HEK293 (cell line): Measurements from ENCODE around the gene B3GAT1.

Experiments used
- CTCF ChIA-PET: fragments of 350-600 bp; formaldehyde crosslinking; extraction: SDS; loops from one replicate; lab custom pipeline; 2021; ENCODE audit warnings: antibody characterized with exemption; lab: Yijun Ruan, JAX
- POLR2A ChIA-PET: fragments of 300-600 bp; formaldehyde crosslinking; extraction: SDS; loops from one replicate; lab custom pipeline; 2020; ENCODE audit warnings: antibody characterized with exemption, inconsistent platforms; lab: Yijun Ruan, JAX
- H3K27ac ChIP-seq: fragments of 200-500 bp; sonication (Bioruptor generic); 2 replicates; pipeline ENCODE4 v1.5.1; 2014; ENCODE audit warnings: low read depth, low read length, control low read depth, inconsistent platforms; ENCODE audit errors: extremely low read depth
- H3K36me3 ChIP-seq, 2 experiments: fragments of 200-500 bp in 1 of 2; sonication (Bioruptor generic) in 1 of 2; 1 replicate in 1 of 2; 2 replicates in 1 of 2; pipeline ENCODE4 v1.5.1; 2014 to 2017; ENCODE audit warnings: inconsistent platforms in 2 of 2, low read length in 2 of 2; ENCODE audit not compliant: control insufficient read depth in 2 of 2, insufficient read depth in 1 of 2
- H3K4me1 ChIP-seq: fragments of 200-500 bp; sonication (Bioruptor generic); 2 replicates; pipeline ENCODE4 v1.5.1; 2014; ENCODE audit warnings: mild to moderate bottlenecking, low read length, inconsistent platforms; ENCODE audit not compliant: control insufficient read depth, insufficient read depth
- H3K4me3 ChIP-seq: 2 replicates; pipeline ENCODE4 v1.5.1; 2011; ENCODE audit warnings: low read depth, mild to moderate bottlenecking, control low read depth, low read length, moderate library complexity
- H3K9me3 ChIP-seq: fragments of 200-500 bp; sonication (Bioruptor generic); 2 replicates; pipeline ENCODE4 v1.5.1; 2014; ENCODE audit warnings: low read depth, low read length, inconsistent platforms; ENCODE audit not compliant: control insufficient read depth, insufficient read depth
- SETDB1 ChIP-seq: IDR thresholded peaks from one replicate; pipeline ENCODE4 v1.6.1; 2017; ENCODE audit warnings: mild to moderate bottlenecking, low read length, moderate library complexity, mixed read lengths; ENCODE audit not compliant: insufficient read length
- ZBTB17 ChIP-seq: fragments of 450-650 bp; formaldehyde crosslinking; IDR thresholded peaks from 2 replicates; pipeline ENCODE4 v1.5.1; 2016; ENCODE audit warnings: missing biosample characterization, missing genetic modification characterization
- ZBTB8A ChIP-seq: fragments of 450-650 bp; formaldehyde crosslinking; IDR thresholded peaks from 2 replicates; pipeline ENCODE4 v1.5.1; 2016; ENCODE audit warnings: missing biosample characterization, missing genetic modification characterization
- ZNF23 ChIP-seq: fragments of 450-650 bp; formaldehyde crosslinking; IDR thresholded peaks from 2 replicates; pipeline ENCODE4 v1.5.1; 2016; ENCODE audit warnings: missing biosample characterization, missing genetic modification characterization, borderline replicate concordance
- ZNF354C ChIP-seq: fragments of 450-650 bp; formaldehyde crosslinking; IDR thresholded peaks from 2 replicates; pipeline ENCODE4 v1.5.1; 2016; ENCODE audit warnings: missing biosample characterization, missing genetic modification characterization, low read depth, borderline replicate concordance
- ZNF37A ChIP-seq: fragments of 450-650 bp; IDR thresholded peaks from 2 replicates; pipeline ENCODE4 v1.5.1; 2018; ENCODE audit warnings: missing biosample characterization, missing genetic modification characterization
- ZNF394 ChIP-seq: fragments of 450-650 bp; formaldehyde crosslinking; IDR thresholded peaks from 2 replicates; pipeline ENCODE4 v1.5.1; 2016; ENCODE audit warnings: missing biosample characterization, missing genetic modification characterization, mild to moderate bottlenecking, moderate library complexity, borderline replicate concordance
- ZNF513 ChIP-seq: fragments of 450-650 bp; IDR thresholded peaks from 2 replicates; pipeline ENCODE4 v1.5.1; 2018; ENCODE audit warnings: missing biosample characterization, missing genetic modification characterization
- ZNF548 ChIP-seq: fragments of 450-650 bp; formaldehyde crosslinking; IDR thresholded peaks from 2 replicates; pipeline ENCODE4 v1.5.1; 2016; ENCODE audit warnings: missing biosample characterization, missing genetic modification characterization
- ZNF549 ChIP-seq: fragments of 450-650 bp; IDR thresholded peaks from 2 replicates; pipeline ENCODE4 v1.5.1; 2018; ENCODE audit warnings: missing biosample characterization, missing genetic modification characterization, mild to moderate bottlenecking, inconsistent platforms, moderate library complexity
- ZNF600 ChIP-seq: fragments of 450-650 bp; formaldehyde crosslinking; IDR thresholded peaks from 2 replicates; pipeline ENCODE4 v1.5.1; 2016; ENCODE audit warnings: missing biosample characterization, missing genetic modification characterization
- ZNF623 ChIP-seq: fragments of 450-650 bp; formaldehyde crosslinking; IDR thresholded peaks from 2 replicates; pipeline ENCODE4 v1.5.1; 2016; ENCODE audit warnings: missing biosample characterization, missing genetic modification characterization
- ZNF629 ChIP-seq: fragments of 450-650 bp; formaldehyde crosslinking; IDR thresholded peaks from 2 replicates; pipeline ENCODE4 v1.5.1; 2017; ENCODE audit warnings: missing biosample characterization, missing genetic modification characterization
- ZNF664 ChIP-seq: fragments of 450-650 bp; formaldehyde crosslinking; IDR thresholded peaks from 2 replicates; pipeline ENCODE4 v1.5.1; 2016; ENCODE audit warnings: missing biosample characterization, missing genetic modification characterization
- ZNF670 ChIP-seq: fragments of 450-650 bp; formaldehyde crosslinking; IDR thresholded peaks from 2 replicates; pipeline ENCODE4 v1.5.1; 2016; ENCODE audit warnings: missing biosample characterization, missing genetic modification characterization, low read depth
- ZNF701 ChIP-seq: fragments of 450-650 bp; formaldehyde crosslinking; IDR thresholded peaks from 2 replicates; pipeline ENCODE4 v1.5.1; 2016; ENCODE audit warnings: missing biosample characterization, missing genetic modification characterization
- ZNF791 ChIP-seq: fragments of 450-650 bp; formaldehyde crosslinking; IDR thresholded peaks from 2 replicates; pipeline ENCODE4 v1.5.1; 2016; ENCODE audit warnings: missing biosample characterization, missing genetic modification characterization
- TF ChIP-seq, protein P1 (sequence below): fragments of 450-650 bp; formaldehyde crosslinking; IDR thresholded peaks from 2 replicates; pipeline ENCODE4 v1.5.1; 2017; ENCODE audit warnings: missing biosample characterization, missing genetic modification characterization
- TF ChIP-seq, protein P2 (sequence below): fragments of 450-650 bp; formaldehyde crosslinking; IDR thresholded peaks from 2 replicates; pipeline ENCODE4 v1.5.1; 2016; ENCODE audit warnings: missing biosample characterization, missing genetic modification characterization
- TF ChIP-seq, protein P3 (sequence below): fragments of 450-650 bp; formaldehyde crosslinking; conservative IDR thresholded peaks from 2 replicates; pipeline ENCODE4 v1.5.1; 2016; ENCODE audit warnings: low read depth, missing biosample characterization, missing genetic modification characterization
- TF ChIP-seq, protein P4 (sequence below): fragments of 450-650 bp; formaldehyde crosslinking; IDR thresholded peaks from 2 replicates; pipeline ENCODE4 v1.5.1; 2016; ENCODE audit warnings: missing biosample characterization, missing genetic modification characterization, borderline replicate concordance

Gene B3GAT1

DNA sequence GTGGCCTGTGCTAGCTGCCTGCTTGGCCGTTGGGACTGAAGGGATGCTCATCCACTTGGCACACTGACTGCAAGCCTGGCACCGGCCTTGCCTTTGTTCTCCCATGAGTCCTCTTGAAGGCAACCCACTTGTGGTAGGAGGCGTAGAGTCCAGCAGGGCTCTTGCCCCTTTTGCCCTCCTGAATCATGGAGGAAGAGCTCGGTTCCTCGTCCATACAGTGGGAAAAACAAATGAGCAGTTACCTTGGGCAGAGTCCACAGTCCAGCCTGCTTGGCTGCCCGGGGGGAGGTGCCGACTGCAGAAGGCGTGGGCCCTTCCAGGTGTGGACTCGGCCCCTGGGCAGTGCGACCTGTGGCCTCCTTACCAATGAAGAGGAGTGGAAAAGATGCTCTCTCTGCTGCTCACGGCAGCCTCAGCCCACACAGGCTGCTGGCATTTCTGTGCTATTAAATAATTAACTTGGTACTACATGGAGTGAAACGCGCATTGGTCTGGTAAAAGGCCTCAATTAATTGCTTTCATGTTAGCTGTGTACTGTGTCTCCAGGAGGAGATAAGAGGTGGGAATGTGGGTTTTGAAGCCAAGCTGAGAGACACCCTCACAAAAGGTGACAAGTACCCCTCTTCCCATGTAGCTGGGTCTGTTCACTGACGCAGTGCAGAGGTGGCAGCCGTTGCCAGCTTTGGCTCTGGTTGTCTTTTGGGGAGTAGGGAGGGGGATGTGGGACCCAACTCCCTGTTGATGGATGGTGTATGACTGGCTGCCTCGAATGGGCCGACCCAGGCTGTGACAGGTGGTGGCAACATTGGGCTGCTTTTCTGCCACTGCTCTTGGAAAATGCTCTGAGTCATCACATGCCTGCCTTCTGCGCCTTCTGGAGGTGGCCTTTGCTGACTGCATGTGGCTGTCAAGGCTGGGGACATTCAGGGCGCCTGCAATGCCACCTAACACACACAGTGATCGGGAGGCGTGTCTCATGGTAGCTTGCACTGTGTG is 26.8 kb upstream of the B3GAT1 start:
- Histone ChIP-seq H3K4me1 (no peaks in the 10 kb centered on the region), H3K36me3 (no peaks in the 10 kb centered on the region), H3K9me3 (no peaks in the 10 kb centered on the region), H3K27ac (no peak overlapping the region), H3K4me3 (no peak overlapping the region)
- TF ChIP-seq ZNF600 (no peak), ZNF549 (no peak), ZNF37A (no peak), ZNF354C (tag by site-specific recombination) (no peak), ZNF701 (tag by site-specific recombination) (no peak), ZNF791 (tag by site-specific recombination) (no peak), ZNF548 (no peak), ZNF513 (tag by site-specific recombination) (no peak), ZNF623 (tag by site-specific recombination) (no peak), ZNF670 (tag by site-specific recombination) (no peak), ZBTB8A (tag by site-specific recombination) (no peak), ZNF664 (no peak), SETDB1 (no peak), ZNF629 (tag by site-specific recombination) (no peak), ZNF394 (tag by site-specific recombination) (no peak)
- TF ChIP-seq, protein P1, sequence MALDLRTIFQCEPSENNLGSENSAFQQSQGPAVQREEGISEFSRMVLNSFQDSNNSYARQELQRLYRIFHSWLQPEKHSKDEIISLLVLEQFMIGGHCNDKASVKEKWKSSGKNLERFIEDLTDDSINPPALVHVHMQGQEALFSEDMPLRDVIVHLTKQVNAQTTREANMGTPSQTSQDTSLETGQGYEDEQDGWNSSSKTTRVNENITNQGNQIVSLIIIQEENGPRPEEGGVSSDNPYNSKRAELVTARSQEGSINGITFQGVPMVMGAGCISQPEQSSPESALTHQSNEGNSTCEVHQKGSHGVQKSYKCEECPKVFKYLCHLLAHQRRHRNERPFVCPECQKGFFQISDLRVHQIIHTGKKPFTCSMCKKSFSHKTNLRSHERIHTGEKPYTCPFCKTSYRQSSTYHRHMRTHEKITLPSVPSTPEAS: no peak
- TF ChIP-seq, protein P2, sequence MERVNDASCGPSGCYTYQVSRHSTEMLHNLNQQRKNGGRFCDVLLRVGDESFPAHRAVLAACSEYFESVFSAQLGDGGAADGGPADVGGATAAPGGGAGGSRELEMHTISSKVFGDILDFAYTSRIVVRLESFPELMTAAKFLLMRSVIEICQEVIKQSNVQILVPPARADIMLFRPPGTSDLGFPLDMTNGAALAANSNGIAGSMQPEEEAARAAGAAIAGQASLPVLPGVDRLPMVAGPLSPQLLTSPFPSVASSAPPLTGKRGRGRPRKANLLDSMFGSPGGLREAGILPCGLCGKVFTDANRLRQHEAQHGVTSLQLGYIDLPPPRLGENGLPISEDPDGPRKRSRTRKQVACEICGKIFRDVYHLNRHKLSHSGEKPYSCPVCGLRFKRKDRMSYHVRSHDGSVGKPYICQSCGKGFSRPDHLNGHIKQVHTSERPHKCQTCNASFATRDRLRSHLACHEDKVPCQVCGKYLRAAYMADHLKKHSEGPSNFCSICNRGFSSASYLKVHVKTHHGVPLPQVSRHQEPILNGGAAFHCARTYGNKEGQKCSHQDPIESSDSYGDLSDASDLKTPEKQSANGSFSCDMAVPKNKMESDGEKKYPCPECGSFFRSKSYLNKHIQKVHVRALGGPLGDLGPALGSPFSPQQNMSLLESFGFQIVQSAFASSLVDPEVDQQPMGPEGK (tag by site-specific recombination): no peak
- POLR2A ChIA-PET: no interaction called here
- CTCF ChIA-PET: no interaction called here

GRCh38 chr11:134437821-134438220 is 25.8 kb upstream of the B3GAT1 start:
- no peaks in the 10 kb centered on the region for H3K9me3 ChIP-seq
- H3K27ac ChIP-seq: no peak overlapping the region
- ChIA-PET CTCF (interaction anchor here (0.7 kb wide), 1 partner anchor 306 kb away, joined by 3 read pairs; no protein-coding TSS in a partner anchor), POLR2A (no interaction called here)
- H3K4me1 ChIP-seq: no peaks in the 10 kb centered on the region
- H3K36me3 ChIP-seq: no peaks in the 10 kb centered on the region
- H3K4me3 ChIP-seq: no peak overlapping the region
- TF ChIP-seq ZNF23: no peak
- TF ChIP-seq, protein P3, sequence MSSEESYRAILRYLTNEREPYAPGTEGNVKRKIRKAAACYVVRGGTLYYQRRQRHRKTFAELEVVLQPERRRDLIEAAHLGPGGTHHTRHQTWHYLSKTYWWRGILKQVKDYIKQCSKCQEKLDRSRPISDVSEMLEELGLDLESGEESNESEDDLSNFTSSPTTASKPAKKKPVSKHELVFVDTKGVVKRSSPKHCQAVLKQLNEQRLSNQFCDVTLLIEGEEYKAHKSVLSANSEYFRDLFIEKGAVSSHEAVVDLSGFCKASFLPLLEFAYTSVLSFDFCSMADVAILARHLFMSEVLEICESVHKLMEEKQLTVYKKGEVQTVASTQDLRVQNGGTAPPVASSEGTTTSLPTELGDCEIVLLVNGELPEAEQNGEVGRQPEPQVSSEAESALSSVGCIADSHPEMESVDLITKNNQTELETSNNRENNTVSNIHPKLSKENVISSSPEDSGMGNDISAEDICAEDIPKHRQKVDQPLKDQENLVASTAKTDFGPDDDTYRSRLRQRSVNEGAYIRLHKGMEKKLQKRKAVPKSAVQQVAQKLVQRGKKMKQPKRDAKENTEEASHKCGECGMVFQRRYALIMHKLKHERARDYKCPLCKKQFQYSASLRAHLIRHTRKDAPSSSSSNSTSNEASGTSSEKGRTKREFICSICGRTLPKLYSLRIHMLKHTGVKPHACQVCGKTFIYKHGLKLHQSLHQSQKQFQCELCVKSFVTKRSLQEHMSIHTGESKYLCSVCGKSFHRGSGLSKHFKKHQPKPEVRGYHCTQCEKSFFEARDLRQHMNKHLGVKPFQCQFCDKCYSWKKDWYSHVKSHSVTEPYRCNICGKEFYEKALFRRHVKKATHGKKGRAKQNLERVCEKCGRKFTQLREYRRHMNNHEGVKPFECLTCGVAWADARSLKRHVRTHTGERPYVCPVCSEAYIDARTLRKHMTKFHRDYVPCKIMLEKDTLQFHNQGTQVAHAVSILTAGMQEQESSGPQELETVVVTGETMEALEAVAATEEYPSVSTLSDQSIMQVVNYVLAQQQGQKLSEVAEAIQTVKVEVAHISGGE (tag by site-specific recombination): no peak
- TF ChIP-seq ZBTB17 (tag by site-specific recombination): no peak
- TF ChIP-seq, protein P4, sequence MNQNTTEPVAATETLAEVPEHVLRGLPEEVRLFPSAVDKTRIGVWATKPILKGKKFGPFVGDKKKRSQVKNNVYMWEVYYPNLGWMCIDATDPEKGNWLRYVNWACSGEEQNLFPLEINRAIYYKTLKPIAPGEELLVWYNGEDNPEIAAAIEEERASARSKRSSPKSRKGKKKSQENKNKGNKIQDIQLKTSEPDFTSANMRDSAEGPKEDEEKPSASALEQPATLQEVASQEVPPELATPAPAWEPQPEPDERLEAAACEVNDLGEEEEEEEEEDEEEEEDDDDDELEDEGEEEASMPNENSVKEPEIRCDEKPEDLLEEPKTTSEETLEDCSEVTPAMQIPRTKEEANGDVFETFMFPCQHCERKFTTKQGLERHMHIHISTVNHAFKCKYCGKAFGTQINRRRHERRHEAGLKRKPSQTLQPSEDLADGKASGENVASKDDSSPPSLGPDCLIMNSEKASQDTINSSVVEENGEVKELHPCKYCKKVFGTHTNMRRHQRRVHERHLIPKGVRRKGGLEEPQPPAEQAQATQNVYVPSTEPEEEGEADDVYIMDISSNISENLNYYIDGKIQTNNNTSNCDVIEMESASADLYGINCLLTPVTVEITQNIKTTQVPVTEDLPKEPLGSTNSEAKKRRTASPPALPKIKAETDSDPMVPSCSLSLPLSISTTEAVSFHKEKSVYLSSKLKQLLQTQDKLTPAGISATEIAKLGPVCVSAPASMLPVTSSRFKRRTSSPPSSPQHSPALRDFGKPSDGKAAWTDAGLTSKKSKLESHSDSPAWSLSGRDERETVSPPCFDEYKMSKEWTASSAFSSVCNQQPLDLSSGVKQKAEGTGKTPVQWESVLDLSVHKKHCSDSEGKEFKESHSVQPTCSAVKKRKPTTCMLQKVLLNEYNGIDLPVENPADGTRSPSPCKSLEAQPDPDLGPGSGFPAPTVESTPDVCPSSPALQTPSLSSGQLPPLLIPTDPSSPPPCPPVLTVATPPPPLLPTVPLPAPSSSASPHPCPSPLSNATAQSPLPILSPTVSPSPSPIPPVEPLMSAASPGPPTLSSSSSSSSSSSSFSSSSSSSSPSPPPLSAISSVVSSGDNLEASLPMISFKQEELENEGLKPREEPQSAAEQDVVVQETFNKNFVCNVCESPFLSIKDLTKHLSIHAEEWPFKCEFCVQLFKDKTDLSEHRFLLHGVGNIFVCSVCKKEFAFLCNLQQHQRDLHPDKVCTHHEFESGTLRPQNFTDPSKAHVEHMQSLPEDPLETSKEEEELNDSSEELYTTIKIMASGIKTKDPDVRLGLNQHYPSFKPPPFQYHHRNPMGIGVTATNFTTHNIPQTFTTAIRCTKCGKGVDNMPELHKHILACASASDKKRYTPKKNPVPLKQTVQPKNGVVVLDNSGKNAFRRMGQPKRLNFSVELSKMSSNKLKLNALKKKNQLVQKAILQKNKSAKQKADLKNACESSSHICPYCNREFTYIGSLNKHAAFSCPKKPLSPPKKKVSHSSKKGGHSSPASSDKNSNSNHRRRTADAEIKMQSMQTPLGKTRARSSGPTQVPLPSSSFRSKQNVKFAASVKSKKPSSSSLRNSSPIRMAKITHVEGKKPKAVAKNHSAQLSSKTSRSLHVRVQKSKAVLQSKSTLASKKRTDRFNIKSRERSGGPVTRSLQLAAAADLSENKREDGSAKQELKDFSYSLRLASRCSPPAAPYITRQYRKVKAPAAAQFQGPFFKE: no peak
